Mesothelial cell of epicardium (in vitro differentiated cells): ENCODE results near the gene KIRREL3. TPM values are rescaled to one million over a fixed set of nuclear protein-coding genes. Genes with fewer than 3 reads are reported as not detected.

Source experiments
- microRNA-seq: library from miRNA; unstranded; fragments of <30 nt; microRNA quantifications from one replicate; pipeline ENCODE4 v1.2.0, GENCODE V29; 2021; ENCODE audit warnings: inconsistent platforms, mixed read lengths
- total RNA-seq: library from RNA; stranded (reverse); gene quantifications from 3 replicates; pipeline ENCODE4 v1.2.1, GENCODE V29; 2021

KIRREL3 gene
- total RNA-seq, 1 donor from 2014 or later: 0.31 TPM

Small RNA genes lying within 50 kb of the gene (microRNA-seq; reads per million reads assigned to microRNA genes)
- gene MIR3167: not detected
